ENCODE measurements around the gene CCDC30. TPM values are rescaled to one million over a fixed set of nuclear protein-coding genes. Genes with fewer than 3 reads are reported as not detected.
"Not testable (repeated sequence)": the region's sequence is repeated elsewhere in the genome, so short reads cannot be mapped to it uniquely, and the experiment has no call there.

CCDC30 gene
- total RNA-seq, 1 experiment from 2014 or later: 4.4 TPM

DNA sequence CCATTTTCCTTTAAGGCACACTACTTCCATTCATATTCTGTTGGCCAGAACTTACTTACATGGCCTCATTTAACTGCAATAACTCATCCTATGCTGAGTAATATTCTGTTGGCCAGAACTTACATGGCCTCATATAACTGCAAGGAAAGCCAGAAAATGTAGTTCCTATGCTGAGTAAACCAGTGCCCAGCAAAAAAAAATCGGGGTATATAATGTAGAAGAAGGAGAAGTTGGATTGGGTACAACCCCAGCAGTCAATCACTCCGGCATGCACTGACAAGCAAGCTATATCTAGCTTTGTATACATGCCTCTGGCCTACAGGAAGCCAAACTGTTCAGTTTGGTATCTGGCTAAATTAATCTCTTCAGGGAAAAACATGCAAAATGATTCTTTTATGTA lies 155.8 kb downstream of the CCDC30 start:
- no TSS peak for BruUV-seq (replicated peaks)
- TF ChIP-seq CTCF (IDR thresholded peaks at IDR 0.05; ENCODE audit: unreplicated experiment): no peak
- peaks cover 15% of the 10 kb centered on the region for H3K27me3 Mint-ChIP-seq (ENCODE audit: unreplicated experiment)
- H3K4me1 Mint-ChIP-seq (ENCODE audit: low read depth, unreplicated experiment): no peaks in the 10 kb centered on the region
- no peak overlapping the region for H3K27ac Mint-ChIP-seq (ENCODE audit: unreplicated experiment)
- no peak for DNase-seq
- no peaks in the 10 kb centered on the region for H3K36me3 Mint-ChIP-seq (ENCODE audit: insufficient read depth, unreplicated experiment)
- CTCF ChIA-PET: no interaction called here
- H3K9me3 Mint-ChIP-seq (ENCODE audit: low read depth, unreplicated experiment): no peaks in the 10 kb centered on the region
- no peak overlapping the region for H3K4me3 Mint-ChIP-seq (ENCODE audit: low read depth, unreplicated experiment)
- intact Hi-C loops (cut with micrococcal nuclease; ENCODE audit: unreplicated experiment): no loop called here

- intact Hi-C loops (cut with micrococcal nuclease; ENCODE audit: unreplicated experiment): no loop called here
- H3K27me3 Mint-ChIP-seq (ENCODE audit: unreplicated experiment): peaks cover 15% of the 10 kb centered on the region
- H3K27ac Mint-ChIP-seq (ENCODE audit: unreplicated experiment): no peak overlapping the region
- CTCF ChIA-PET: no interaction called here
- no peaks in the 10 kb centered on the region for H3K36me3 Mint-ChIP-seq (ENCODE audit: insufficient read depth, unreplicated experiment)
- peaks cover 3% of the 10 kb centered on the region for H3K9me3 Mint-ChIP-seq (ENCODE audit: low read depth, unreplicated experiment)
- no peak for TF ChIP-seq CTCF (IDR thresholded peaks at IDR 0.05; ENCODE audit: unreplicated experiment)
- DNase-seq: no peak
- BruUV-seq (replicated peaks): no TSS peak
- no peaks in the 10 kb centered on the region for H3K4me1 Mint-ChIP-seq (ENCODE audit: low read depth, unreplicated experiment)
- no peak overlapping the region for H3K4me3 Mint-ChIP-seq (ENCODE audit: low read depth, unreplicated experiment)
These were observed 157.2 kb downstream of the CCDC30 start for GRCh38 chr1:42620307-42620706.

- H3K9me3 Mint-ChIP-seq (ENCODE audit: low read depth, unreplicated experiment); H3K27ac Mint-ChIP-seq (ENCODE audit: unreplicated experiment); H3K36me3 Mint-ChIP-seq (ENCODE audit: insufficient read depth, unreplicated experiment); H3K4me3 Mint-ChIP-seq (ENCODE audit: low read depth, unreplicated experiment); DNase-seq; intact Hi-C loops (cut with micrococcal nuclease; ENCODE audit: unreplicated experiment); BruUV-seq (replicated peaks); H3K4me1 Mint-ChIP-seq (ENCODE audit: low read depth, unreplicated experiment): not testable (repeated sequence)
- peaks cover 15% of the 10 kb centered on the region for H3K27me3 Mint-ChIP-seq (ENCODE audit: unreplicated experiment)
- CTCF ChIA-PET: interaction anchor here (0.6 kb wide), 1 partner anchor 358 kb away, joined by 6 read pairs; no protein-coding TSS in a partner anchor
These were observed 158.1 kb downstream of the CCDC30 start for GRCh38 chr1:42621180-42621579.

- H3K4me1 Mint-ChIP-seq (ENCODE audit: low read depth, unreplicated experiment); CTCF ChIA-PET; DNase-seq; H3K4me3 Mint-ChIP-seq (ENCODE audit: low read depth, unreplicated experiment); H3K36me3 Mint-ChIP-seq (ENCODE audit: insufficient read depth, unreplicated experiment); BruUV-seq (replicated peaks); H3K27me3 Mint-ChIP-seq (ENCODE audit: unreplicated experiment); intact Hi-C loops (cut with micrococcal nuclease; ENCODE audit: unreplicated experiment); H3K27ac Mint-ChIP-seq (ENCODE audit: unreplicated experiment); H3K9me3 Mint-ChIP-seq (ENCODE audit: low read depth, unreplicated experiment): not testable (repeated sequence)
These were observed 164.1 kb downstream of the CCDC30 start for GRCh38 chr1:42627205-42627604.

DNA sequence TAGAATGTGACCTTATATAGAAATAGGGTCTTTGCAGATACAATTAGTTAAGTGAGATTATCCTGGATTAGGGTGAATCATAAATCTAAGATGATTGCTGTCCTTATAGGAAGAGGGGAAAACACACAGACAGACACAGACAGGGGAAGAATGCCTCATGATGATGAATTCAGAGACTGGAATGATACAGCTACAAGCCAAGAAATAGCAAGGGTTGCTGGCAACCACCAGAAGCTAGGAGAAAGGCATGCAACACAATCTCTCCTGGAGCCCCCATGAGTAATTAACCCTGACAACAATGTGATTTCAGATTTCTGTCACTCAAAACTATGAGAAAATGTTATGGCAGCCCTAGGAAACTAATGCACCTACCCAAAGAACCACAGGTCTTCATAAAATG lies 176.0 kb downstream of the CCDC30 start:
- TF ChIP-seq CTCF (IDR thresholded peaks at IDR 0.05; ENCODE audit: unreplicated experiment): no peak
- Mint-ChIP-seq H3K4me3 (ENCODE audit: low read depth, unreplicated experiment) (no peak overlapping the region), H3K9me3 (ENCODE audit: low read depth, unreplicated experiment) (no peaks in the 10 kb centered on the region), H3K27ac (ENCODE audit: unreplicated experiment) (no peak overlapping the region), H3K36me3 (ENCODE audit: insufficient read depth, unreplicated experiment) (no peaks in the 10 kb centered on the region), H3K4me1 (ENCODE audit: low read depth, unreplicated experiment) (no peaks in the 10 kb centered on the region), H3K27me3 (ENCODE audit: unreplicated experiment) (no peaks in the 10 kb centered on the region)
- no peak for DNase-seq
- BruUV-seq (replicated peaks): no TSS peak
- intact Hi-C loops (cut with micrococcal nuclease; ENCODE audit: unreplicated experiment): no loop called here
- CTCF ChIA-PET: interaction anchor here (0.7 kb wide), 1 partner anchor 19 kb away, joined by 3 read pairs; no protein-coding TSS in a partner anchor

Measured in Calu3 (cell line).